Lung (tissue), 12 donors: ENCODE results near the gene SYT14. TPM values are rescaled to one million over a fixed set of nuclear protein-coding genes. Genes with fewer than 3 reads are reported as not detected.
"Not testable (repeated sequence)": the region's sequence is repeated elsewhere in the genome, so short reads cannot be mapped to it uniquely, and the experiment has no call there.

Experiments
- ATAC-seq: fragments of 200-7000 bp; cut with Tn5 transposase; one replicate; pipeline ENCODE4 v1.9.1; 2020; ENCODE audit warnings: moderate number of reproducible peaks; ENCODE audit not compliant: insufficient read depth, low FRiP score
- DNase-seq, 3 donors: peaks; one replicate each; pipeline ENCODE4 v3.0.0-alpha.2; 2013 to 2017
- H3K27ac ChIP-seq, 2 donors: one replicate each; pipeline ENCODE4 v1.5.1; 2013; ENCODE audit warnings: mild to moderate bottlenecking in 2 of 2, moderate library complexity in 2 of 2, control low read depth in 1 of 2, inconsistent platforms in 1 of 2, low read depth in 1 of 2, low read length in 1 of 2
- H3K27me3 ChIP-seq, 3 donors: one replicate each; pipeline ENCODE4 v1.5.1; 2013; ENCODE audit warnings: low read length in 2 of 3; ENCODE audit not compliant: control insufficient read depth in 3 of 3, insufficient read depth in 3 of 3
- H3K36me3 ChIP-seq, 4 donors: one replicate each; pipeline ENCODE4 v1.5.1; 2013; ENCODE audit warnings: low read length in 4 of 4, mild to moderate bottlenecking in 1 of 4, moderate library complexity in 1 of 4; ENCODE audit not compliant: control insufficient read depth in 4 of 4, insufficient read depth in 4 of 4
- H3K4me1 ChIP-seq, 5 donors: one replicate each; pipeline ENCODE4 v1.5.1; 2013; ENCODE audit warnings: low read length in 5 of 5, mild to moderate bottlenecking in 2 of 5, moderate library complexity in 1 of 5; ENCODE audit not compliant: control insufficient read depth in 5 of 5, insufficient read depth in 5 of 5
- H3K4me3 ChIP-seq: one replicate; pipeline ENCODE4 v1.5.1; 2013; ENCODE audit warnings: mild to moderate bottlenecking, control low read depth, moderate library complexity
- H3K9ac ChIP-seq, 2 donors: one replicate each; pipeline ENCODE4 v1.5.1; 2013; ENCODE audit warnings: low read length in 2 of 2, control low read depth in 1 of 2; ENCODE audit not compliant: insufficient read depth in 1 of 2
- H3K9me3 ChIP-seq, 4 donors: one replicate each; pipeline ENCODE4 v1.5.1; 2013; ENCODE audit warnings: low read length in 3 of 4, mild to moderate bottlenecking in 1 of 4, moderate library complexity in 1 of 4; ENCODE audit not compliant: control insufficient read depth in 4 of 4, insufficient read depth in 3 of 4
- whole genome bisulfite sequencing, 2 donors: extraction: QIAGEN DNeasy Blood & Tissue Kit; methylation state at CpG; one replicate each; pipeline ENCODE4 v1.1.7; 2013; 5-methylcytosine and 5-hydroxymethylcytosine counted together
- polyA plus RNA-seq, 2 donors: library from polyadenylated mRNA; stranded (reverse); fragments of 200-250 nt; gene quantifications; one replicate each; pipeline ENCODE4 v1.2.1, GENCODE V29; 2013
- total RNA-seq, 2 donors: library from RNA; depleted of rRNA in 1 of 2; stranded (reverse); fragments of >200 nt in 1 of 2; gene quantifications; one replicate each; pipeline ENCODE4 v1.2.1, GENCODE V29; 2014 to 2021
- TF ChIP-seq, protein P1 (sequence below): IDR thresholded peaks from 2 replicates; pipeline ENCODE4 v1.5.1; 2012; ENCODE audit warnings: mild to moderate bottlenecking; ENCODE audit errors: control extremely low read depth, extremely low read depth
- donor health status: control.
- donor health status: control.
- donor health status: Bipolar disorder and iron deficiency.
- donor health status: healthy.
- donor health status: DM: yes; HTN: yes; CAD: no.

Gene SYT14
- total and polyA plus RNA-seq, 4 donors, result under 0.01 to 0.23 TPM; not detected in 2

DNA sequence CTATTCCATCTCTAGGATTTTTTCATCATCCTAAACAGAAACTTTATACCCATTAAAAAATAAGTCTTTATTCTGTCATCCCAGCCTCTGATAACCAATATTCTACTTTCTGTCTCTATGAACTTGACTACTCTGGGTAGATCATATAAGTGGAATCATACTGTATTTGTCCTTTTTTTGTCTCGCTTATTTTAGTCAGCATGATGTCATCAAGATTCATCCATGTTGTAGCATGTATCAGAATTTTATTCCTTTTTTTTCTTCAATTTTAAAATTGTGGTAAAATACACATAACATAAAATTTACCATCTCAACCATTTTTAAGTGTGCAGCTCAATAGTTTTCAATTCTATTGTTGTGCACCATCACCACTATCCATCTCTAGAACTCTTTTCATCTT is 90.0 kb downstream of the SYT14 start:
- 94 to 98% methylated on average over 1 of the region's 1 CpG for WGBS, 2 donors
- DNase-seq (no peak), ATAC-seq (no peak)
- Histone ChIP-seq H3K27ac (no peak overlapping the region), H3K4me3 (no peak overlapping the region), H3K36me3 (no peaks in the 10 kb centered on the region), H3K4me1 (no peaks in the 10 kb centered on the region), H3K27me3 (no peaks in the 10 kb centered on the region), H3K9ac (no peak overlapping the region), H3K9me3 (no peaks in the 10 kb centered on the region)
- TF ChIP-seq, protein P1, sequence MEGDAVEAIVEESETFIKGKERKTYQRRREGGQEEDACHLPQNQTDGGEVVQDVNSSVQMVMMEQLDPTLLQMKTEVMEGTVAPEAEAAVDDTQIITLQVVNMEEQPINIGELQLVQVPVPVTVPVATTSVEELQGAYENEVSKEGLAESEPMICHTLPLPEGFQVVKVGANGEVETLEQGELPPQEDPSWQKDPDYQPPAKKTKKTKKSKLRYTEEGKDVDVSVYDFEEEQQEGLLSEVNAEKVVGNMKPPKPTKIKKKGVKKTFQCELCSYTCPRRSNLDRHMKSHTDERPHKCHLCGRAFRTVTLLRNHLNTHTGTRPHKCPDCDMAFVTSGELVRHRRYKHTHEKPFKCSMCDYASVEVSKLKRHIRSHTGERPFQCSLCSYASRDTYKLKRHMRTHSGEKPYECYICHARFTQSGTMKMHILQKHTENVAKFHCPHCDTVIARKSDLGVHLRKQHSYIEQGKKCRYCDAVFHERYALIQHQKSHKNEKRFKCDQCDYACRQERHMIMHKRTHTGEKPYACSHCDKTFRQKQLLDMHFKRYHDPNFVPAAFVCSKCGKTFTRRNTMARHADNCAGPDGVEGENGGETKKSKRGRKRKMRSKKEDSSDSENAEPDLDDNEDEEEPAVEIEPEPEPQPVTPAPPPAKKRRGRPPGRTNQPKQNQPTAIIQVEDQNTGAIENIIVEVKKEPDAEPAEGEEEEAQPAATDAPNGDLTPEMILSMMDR, result no peak

DNA sequence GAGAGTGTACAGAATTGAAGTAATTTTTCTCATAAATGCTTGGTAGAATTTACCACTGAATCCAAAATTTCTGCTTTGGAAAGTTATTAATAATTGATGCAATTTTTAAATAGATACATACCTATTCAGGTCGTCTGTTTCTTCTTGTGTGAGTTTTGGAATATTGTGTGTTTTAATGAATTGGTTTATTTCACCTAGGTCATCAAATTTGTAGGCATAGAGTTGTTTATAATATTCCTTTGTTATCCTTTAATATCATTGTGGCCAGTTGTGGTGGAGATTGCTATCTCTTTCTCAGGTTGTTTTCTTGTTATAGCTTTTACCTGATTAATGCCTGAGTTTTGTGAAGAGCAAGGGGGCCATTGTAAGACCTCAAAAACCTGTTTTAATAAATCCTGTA is 93.5 kb downstream of the SYT14 start:
- H3K36me3 ChIP-seq, result no peaks in the 10 kb centered on the region
- no peaks in the 10 kb centered on the region for H3K27me3 ChIP-seq
- no peaks in the 10 kb centered on the region for H3K9me3 ChIP-seq
- 57 to 63% methylated on average over 1 of the region's 1 CpG for WGBS, 2 donors
- H3K4me3 ChIP-seq, result no peak overlapping the region
- no peak overlapping the region for H3K9ac ChIP-seq
- no peak overlapping the region for H3K27ac ChIP-seq
- TF ChIP-seq, protein P1, result no peak
- no peaks in the 10 kb centered on the region for H3K4me1 ChIP-seq
- ATAC-seq, result no peak
- no peak for DNase-seq

DNA sequence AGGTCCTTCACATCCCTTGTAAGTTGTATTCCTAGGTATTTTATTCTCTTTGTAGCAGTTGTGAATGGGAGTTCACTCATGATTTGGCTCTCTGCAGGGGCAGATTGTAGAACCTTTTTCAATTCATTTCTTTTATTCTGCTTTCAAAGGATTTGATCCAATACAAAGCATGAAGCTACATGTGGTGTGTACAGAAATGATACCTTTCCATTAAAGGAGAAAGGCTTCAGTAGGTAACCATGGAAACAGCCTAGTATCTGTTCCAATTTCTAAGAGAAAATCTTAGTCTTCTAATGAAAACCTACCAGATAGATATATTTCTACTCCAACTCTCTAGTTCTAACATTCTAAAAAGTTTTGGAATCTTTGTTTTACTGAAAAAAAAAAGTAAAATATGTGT is 105.0 kb downstream of the SYT14 start:
- no peak overlapping the region for H3K27ac ChIP-seq
- no peak for ATAC-seq
- H3K36me3 ChIP-seq, result no peaks in the 10 kb centered on the region
- peaks cover 0 to 2% (median 0%) of the 10 kb centered on the region in 4 donors for H3K9me3 ChIP-seq
- no peak overlapping the region for H3K4me3 ChIP-seq
- no peaks in the 10 kb centered on the region for H3K4me1 ChIP-seq
- H3K27me3 ChIP-seq, result no peaks in the 10 kb centered on the region
- H3K9ac ChIP-seq, result no peak overlapping the region
- DNase-seq, result no peak
- TF ChIP-seq, protein P1, result no peak

DNA sequence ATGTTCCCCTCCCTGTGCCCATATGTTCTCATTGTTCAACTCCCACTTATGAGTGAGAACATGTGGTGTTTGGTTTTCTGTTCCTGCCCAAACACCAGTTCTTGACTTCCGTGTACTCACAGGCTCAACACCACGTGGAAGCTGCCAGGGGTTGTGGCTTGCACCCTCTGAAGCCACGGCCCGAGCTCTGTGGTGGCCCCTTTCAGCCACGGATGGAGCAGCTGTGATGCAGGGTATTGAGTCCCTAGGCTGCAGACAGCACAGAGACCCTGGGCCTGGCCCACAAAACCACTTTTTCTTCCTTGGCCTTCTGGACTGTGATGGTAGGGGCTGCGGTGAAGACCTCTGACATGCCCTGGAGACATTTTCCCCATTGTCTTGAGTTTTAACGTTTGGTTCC is 111.6 kb downstream of the SYT14 start:
- 78 to 83% methylated on average over 7 of the region's 7 CpGs for WGBS, 2 donors
- Histone ChIP-seq H3K36me3 (no peaks in the 10 kb centered on the region), H3K9me3 (peaks cover 0 to 1% (median 0%) of the 10 kb centered on the region in 4 donors), H3K9ac (no peak overlapping the region), H3K27me3 (no peaks in the 10 kb centered on the region), H3K4me1 (no peaks in the 10 kb centered on the region), H3K4me3 (no peak overlapping the region), H3K27ac (no peak overlapping the region)
- ATAC-seq (no peak), DNase-seq (no peak)
- TF ChIP-seq, protein P1, result no peak

DNA sequence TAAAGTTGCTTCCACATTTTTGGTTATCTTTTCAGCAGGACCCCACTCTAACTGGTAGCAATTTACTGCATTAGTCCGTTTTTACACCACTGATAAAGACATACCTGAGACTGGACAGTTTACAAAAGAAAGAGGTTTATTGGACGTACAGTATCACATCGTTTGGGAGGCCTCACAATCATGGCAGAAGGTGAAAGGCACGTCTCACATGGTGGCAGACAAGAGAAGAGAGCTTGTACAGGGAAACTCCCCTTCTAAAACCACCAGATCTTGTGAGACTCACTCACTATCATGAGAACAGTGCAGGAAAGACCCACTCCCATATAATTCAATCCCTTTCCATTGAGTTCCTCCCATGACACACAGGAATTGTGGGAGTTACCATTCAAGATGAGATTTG is 112.5 kb downstream of the SYT14 start:
- not testable (repeated sequence) for ATAC-seq, H3K27me3 ChIP-seq, H3K9ac ChIP-seq, H3K9me3 ChIP-seq, DNase-seq, H3K4me1 ChIP-seq, H3K4me3 ChIP-seq, H3K36me3 ChIP-seq, H3K27ac ChIP-seq
- WGBS, 2 donors, result 53 to 79% methylated on average over 4 of the region's 4 CpGs
